ENCODE data around the gene YIPF5.

The YIPF5 gene

DNA sequence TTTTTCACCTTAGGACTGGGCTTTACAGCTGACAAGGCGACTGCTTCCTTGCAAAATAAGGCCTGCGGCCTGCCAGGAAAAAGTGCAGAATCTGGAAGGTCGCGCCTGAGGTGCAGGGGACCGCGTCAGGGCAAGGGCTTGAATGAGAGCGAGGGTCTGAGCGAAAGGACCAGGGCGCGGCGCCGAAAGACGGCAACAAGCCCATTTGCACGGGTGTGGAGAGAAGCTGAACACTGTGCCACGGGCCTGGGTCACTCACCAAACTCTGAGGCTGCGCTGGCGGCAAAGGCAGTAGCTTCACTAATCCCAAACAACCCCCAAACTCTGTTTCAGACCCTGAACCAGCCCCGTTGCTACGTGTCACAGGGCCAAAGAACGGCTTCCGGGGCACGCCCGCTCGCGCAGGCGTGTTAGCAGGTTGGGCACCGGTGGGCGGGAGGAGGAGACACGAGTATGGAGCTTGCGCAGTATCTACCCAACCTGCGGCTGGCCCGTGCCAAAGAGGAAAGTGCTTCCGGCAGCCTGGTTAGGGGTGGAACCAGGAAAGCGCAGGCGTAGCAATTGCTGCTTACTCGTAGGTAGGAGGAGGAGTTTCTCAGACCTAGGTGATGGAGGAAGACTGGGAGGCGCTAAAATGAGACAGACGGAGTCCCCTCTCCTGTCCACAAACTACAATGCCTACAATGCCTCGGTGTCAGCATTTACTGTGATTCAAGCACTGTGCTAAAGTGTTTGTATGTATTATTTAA is at the start of gene YIPF5, which contains the start of gene KCTD16:
YIPF5 (minus strand) TSS at position 384 of the 749 bp plus-strand sequence. CDS start 704 bp downstream, outside the sequence.
KCTD16 (plus strand) TSS at position 598 of the 749 bp plus-strand sequence.
- in situ Hi-C loops (cut with HindIII; ENCODE audit: low pct_unique_long_range_greater_than_20kb, low sequenced_read_pairs): no loop called here
- TF ChIP-seq JUND (IDR thresholded peaks at IDR 0.05; ENCODE audit: low read depth): no peak
- peak; percentile 82 to 99 for DNase-seq (ENCODE audit: low read depth in 1 of 2, low spot score in 1 of 2)

DNA sequence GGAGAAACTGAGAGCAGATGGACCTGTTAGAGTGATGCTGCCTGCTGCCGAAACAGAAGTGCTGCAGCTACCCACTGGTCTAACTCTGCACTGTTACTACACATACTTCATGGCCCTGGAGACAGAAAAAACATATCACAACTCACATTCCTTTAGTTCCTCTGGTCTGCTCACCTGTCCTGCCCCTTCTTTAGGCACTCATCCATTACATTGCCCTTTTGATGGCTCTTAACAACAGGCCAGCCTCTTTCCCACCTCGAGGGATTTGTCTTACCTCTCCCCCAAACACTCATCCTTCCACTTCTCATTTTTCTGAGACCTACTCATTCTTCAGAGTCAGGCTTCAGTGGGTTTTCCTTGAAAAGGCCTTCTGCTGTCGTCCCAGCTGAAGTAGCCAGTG is 49.4 kb upstream of the YIPF5 start:
- in situ Hi-C loops (cut with HindIII; ENCODE audit: low pct_unique_long_range_greater_than_20kb, low sequenced_read_pairs): no loop called here
- no peak for DNase-seq (ENCODE audit: low read depth in 1 of 2, low spot score in 1 of 2)
- no peak for TF ChIP-seq JUND (IDR thresholded peaks at IDR 0.05; ENCODE audit: low read depth)

DNA sequence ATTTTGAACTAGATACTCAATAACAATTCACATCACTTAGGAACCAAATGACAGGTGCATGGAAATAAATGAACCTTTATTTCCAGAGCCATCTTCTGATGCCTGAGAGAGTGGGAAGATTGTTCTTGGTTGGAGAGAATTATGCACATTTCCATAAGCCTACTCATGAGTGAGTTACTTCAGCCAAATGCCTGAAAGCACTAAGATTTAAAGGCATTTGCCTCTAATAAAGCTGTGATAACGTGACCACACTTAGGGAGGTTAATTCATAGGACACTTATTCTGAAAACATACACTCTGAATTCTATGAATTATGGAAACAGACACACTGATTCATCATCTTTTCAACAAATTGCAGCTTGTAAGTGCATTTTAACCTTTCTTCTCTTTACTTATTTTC is 40.2 kb upstream of the YIPF5 start:
- in situ Hi-C loops (cut with HindIII; ENCODE audit: low pct_unique_long_range_greater_than_20kb, low sequenced_read_pairs): no loop called here
- no peak for TF ChIP-seq JUND (IDR thresholded peaks at IDR 0.05; ENCODE audit: low read depth)
- DNase-seq (ENCODE audit: low read depth in 1 of 2, low spot score in 1 of 2): no peak

DNA sequence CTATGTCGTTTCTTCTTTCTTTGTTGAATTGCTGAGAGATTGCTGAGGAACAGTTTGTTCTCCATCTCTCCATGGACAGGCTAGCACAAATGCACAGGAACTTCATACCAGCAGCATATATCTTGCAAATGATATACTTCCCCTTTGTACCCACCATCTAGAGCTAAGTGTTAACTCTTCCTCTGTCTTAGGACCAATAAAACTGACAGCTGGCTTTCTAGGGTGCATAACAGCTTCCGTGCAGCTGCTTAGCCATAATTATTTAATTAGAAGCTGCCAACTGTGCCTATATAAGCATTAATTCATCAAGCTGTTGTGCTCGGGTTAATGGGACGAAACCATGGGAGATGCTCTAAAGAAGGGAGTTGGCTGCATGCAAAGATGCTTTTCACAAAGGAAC is 38.9 kb upstream of the YIPF5 start:
- in situ Hi-C loops (cut with HindIII; ENCODE audit: low pct_unique_long_range_greater_than_20kb, low sequenced_read_pairs): no loop called here
- DNase-seq (ENCODE audit: low read depth in 1 of 2, low spot score in 1 of 2): no peak
- no peak for TF ChIP-seq JUND (IDR thresholded peaks at IDR 0.05; ENCODE audit: low read depth)

DNA sequence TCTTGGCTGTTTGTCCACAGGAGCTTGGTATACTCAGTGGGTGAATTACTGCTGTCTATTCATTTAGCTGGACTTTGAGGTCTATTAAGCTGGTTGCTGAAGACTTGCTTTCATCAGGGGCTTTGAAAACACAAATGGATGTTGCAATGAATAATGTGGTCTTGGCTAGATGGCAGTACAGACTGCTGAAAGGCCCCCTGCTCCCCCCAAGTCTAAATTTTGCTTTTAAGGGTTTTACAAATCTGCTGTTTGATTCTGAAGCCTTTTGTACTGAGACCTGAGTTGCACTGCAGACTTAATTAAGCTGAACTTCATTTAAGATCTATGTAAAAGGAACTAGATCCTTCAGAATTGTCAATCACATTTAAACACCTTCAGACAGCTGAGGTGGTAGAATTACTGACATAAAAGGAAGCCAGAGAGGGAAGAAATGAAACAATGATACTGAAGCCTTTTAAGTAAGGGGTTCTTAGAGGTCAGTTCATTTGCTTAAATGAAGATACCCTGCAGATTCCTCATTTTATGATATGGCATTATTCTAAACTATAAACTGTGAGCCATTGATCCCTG is 37.5 kb upstream of the YIPF5 start:
- DNase-seq (ENCODE audit: low read depth in 1 of 2, low spot score in 1 of 2): no peak
- in situ Hi-C loops (cut with HindIII; ENCODE audit: low pct_unique_long_range_greater_than_20kb, low sequenced_read_pairs): no loop called here

DNA sequence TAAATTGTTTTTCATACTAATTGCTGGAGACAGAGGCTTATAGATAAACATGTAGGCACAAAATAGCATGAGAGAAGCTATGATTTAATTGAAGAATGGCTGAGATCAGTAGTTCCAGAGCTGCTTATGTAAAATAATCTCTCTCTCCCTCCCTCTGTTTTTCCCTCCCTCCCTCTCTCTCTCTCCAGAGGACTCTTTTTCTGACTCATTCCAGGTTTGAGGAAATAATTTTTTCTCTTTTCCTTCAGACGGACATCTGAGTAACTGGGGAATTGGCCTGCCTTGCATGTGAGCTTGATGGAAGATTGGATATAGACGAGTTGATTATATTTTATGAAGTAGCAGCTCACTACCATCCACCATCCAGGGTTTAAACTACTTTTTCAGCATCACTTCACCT is 35.7 kb upstream of the YIPF5 start:
- TF ChIP-seq JUND (IDR thresholded peaks at IDR 0.05; ENCODE audit: low read depth): no peak
- DNase-seq (ENCODE audit: low read depth in 1 of 2, low spot score in 1 of 2): no peak
- in situ Hi-C loops (cut with HindIII; ENCODE audit: low pct_unique_long_range_greater_than_20kb, low sequenced_read_pairs): no loop called here

More for the DNA sequence above, 37.5 kb upstream of the YIPF5 start:
- TF ChIP-seq JUND (IDR thresholded peaks at IDR 0.05; ENCODE audit: low read depth): no peak

DNA sequence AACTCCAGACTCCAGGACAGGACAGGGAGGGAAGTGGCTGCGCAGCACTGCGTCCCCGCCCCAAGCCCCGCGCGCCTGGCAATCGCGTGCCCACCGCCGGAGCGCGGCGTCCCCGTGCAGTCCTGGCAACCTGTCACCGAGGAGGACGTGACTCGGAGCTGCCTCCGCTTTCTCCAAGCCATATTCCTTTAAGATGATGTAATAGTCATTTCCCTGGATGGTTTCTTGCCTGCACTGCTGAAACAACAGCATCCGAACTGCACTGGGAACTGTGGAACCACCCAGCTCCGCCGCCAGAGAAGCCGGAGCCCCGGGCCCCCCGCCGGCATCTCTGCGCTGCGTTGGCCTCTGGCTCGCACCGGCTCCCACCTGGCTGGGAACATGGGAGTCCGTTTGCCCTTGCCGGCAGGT is 34.7 kb upstream of the YIPF5 start:
- in situ Hi-C loops (cut with HindIII; ENCODE audit: low pct_unique_long_range_greater_than_20kb, low sequenced_read_pairs): no loop called here
- DNase-seq (ENCODE audit: low read depth in 1 of 2, low spot score in 1 of 2): peak in 1 of 2 experiments; percentile 21

DNA sequence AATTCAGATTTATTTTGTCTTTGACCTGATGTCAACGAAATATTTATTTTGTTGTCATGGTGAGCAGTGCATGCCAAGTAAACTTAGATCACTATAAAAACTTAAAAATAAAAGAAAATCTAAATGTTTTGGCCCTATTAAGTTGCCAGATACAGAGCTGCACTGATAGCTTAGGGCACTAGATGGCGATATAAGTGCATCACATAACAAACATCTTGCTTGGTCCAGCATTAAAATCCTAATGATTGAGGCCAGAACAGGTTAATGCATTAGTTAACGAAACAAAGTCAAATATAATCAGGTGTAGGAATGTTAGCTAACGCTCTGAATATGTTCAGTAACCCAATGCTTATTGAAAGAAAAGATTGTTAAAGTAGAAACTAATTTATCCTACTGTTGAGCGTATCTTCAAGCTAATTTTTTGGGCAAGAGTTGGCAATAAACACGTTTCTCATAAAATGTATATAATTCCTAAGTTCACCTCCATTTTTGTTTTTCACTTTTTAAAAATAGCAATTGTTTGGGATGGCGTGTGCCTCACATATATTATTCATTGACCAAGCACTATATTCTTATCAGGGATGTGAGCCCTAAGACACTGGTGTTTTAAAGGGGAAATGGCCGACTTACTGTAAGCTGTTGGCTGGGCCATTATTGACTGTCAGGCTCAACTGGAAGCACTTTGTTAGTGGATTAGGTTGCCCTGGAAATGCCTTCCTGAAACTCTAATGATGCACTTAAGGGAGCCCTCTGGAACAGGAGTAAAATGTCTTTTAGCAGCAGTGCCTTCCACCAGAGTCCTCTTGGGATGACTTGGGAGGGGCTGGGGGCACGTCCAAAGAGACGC is 33.5 kb upstream of the YIPF5 start:
- DNase-seq (ENCODE audit: low read depth in 1 of 2, low spot score in 1 of 2): peak in 1 of 2 experiments; percentile 79
- in situ Hi-C loops (cut with HindIII; ENCODE audit: low pct_unique_long_range_greater_than_20kb, low sequenced_read_pairs): no loop called here

More for the DNA sequence above, 34.7 kb upstream of the YIPF5 start:
- TF ChIP-seq JUND (IDR thresholded peaks at IDR 0.05; ENCODE audit: low read depth): no peak

DNA sequence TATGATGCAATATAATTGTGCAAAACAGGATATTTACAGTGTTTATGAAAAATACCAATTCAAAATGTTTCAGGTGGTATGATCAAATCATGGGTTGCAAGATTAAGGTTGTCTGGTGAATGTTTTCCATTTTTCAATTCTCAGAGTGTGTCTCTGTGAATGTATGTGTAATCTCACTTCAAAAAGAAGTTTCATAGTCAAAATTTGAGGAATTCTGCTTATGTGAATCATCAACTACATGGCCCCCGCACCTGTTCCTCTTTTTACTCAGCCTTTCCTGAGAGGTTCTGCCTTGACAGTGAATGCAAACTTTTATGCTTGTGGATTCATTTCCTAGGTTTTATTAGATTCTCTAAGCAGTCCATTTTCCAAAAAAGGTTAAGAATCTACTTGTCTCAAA is 32.3 kb upstream of the YIPF5 start:
- in situ Hi-C loops (cut with HindIII; ENCODE audit: low pct_unique_long_range_greater_than_20kb, low sequenced_read_pairs): no loop called here
- no peak for TF ChIP-seq JUND (IDR thresholded peaks at IDR 0.05; ENCODE audit: low read depth)
- DNase-seq (ENCODE audit: low read depth in 1 of 2, low spot score in 1 of 2): no peak

More for the DNA sequence above, 33.5 kb upstream of the YIPF5 start:
- TF ChIP-seq JUND (IDR thresholded peaks at IDR 0.05; ENCODE audit: low read depth): no peak

DNA sequence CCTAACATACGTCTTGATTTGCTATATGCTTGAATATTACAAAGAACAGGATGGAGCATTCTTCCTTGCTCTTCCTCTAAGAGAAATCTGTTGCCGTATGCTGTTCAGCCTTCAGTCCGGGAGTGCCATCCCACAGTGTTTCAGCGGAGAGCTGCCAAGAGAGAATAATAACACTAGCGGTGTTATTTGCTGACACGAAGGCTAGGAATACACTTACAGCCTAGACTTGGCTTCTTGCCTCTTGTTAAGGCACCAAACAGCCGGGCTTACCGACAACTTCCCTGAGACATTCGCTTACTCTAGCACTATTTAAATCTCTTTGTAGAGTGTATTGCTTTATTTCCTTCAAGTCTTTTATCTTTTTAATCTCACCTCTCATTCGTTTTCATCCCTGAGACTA is 31.6 kb upstream of the YIPF5 start:
- peak in 1 of 2 experiments; percentile 19 for DNase-seq (ENCODE audit: low read depth in 1 of 2, low spot score in 1 of 2)
- in situ Hi-C loops (cut with HindIII; ENCODE audit: low pct_unique_long_range_greater_than_20kb, low sequenced_read_pairs): no loop called here
- no peak for TF ChIP-seq JUND (IDR thresholded peaks at IDR 0.05; ENCODE audit: low read depth)

DNA sequence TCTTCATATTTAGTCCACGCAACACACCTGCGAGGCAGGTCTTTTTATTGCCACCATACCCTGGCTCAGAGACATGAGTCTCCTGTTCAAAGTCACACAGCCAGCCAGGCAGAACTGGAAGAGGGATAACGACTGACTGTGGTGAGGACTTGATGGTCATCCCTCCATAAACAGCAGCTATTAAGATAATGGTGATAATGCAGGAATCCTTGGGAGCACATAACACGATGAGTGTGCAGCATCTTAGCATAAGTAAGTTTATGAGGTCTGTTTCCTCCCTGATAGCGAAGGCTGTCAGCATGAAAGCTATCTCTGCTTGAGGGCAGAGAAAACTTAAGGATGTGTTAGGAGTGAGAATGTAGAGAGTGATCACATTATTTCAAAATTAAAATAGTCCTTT is 31.1 kb upstream of the YIPF5 start:
- in situ Hi-C loops (cut with HindIII; ENCODE audit: low pct_unique_long_range_greater_than_20kb, low sequenced_read_pairs): no loop called here
- no peak for DNase-seq (ENCODE audit: low read depth in 1 of 2, low spot score in 1 of 2)
- no peak for TF ChIP-seq JUND (IDR thresholded peaks at IDR 0.05; ENCODE audit: low read depth)

DNA sequence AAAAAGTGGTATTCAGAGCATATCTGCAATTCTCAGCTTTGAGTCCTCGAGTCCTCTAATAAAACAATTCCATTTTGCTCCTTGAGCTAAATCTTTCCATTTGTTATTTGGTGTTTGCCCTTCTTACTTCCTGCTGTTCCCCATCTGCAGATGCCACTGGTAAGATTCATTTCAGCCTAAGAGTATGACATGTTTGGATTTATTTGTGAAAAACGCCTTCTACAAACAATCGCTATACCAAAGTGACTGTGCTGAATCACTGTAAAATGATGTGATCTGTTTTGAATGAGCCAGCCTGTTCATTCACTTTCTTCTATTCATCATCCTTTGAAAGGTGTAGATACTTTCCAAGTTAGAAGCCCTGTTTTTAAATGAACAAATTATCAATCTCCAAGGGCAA is 27.9 kb upstream of the YIPF5 start:
- in situ Hi-C loops (cut with HindIII; ENCODE audit: low pct_unique_long_range_greater_than_20kb, low sequenced_read_pairs): no loop called here
- TF ChIP-seq JUND (IDR thresholded peaks at IDR 0.05; ENCODE audit: low read depth): no peak
- no peak for DNase-seq (ENCODE audit: low read depth in 1 of 2, low spot score in 1 of 2)

DNA sequence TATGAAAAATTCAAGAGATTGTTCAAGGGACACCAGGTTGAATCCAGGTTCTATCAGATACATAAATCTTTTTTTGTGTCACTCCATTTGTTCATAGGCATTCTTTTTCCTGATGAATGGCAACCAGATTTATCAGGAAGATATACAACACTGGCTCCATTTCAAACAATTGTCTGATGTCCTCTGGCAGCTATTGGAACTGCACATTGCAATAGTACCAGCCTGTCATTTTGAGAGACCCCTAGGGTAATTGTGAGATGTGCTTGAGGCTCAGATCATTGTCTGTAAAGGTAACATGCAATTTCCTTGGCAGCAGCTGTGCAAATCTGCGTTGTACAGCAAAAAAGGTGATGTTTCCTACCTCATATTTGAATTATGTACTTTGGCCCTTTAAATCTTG is 26.2 kb upstream of the YIPF5 start:
- in situ Hi-C loops (cut with HindIII; ENCODE audit: low pct_unique_long_range_greater_than_20kb, low sequenced_read_pairs): no loop called here
- TF ChIP-seq JUND (IDR thresholded peaks at IDR 0.05; ENCODE audit: low read depth): no peak
- DNase-seq (ENCODE audit: low read depth in 1 of 2, low spot score in 1 of 2): no peak

Data from T47D (cell line).